ENCODE results near the gene SNX15.

- no peak for TF ChIP-seq ZNF274 (IDR thresholded peaks at IDR 0.05; ENCODE audit: low read depth, low read length)
- TF ChIP-seq YY1 (IDR thresholded peaks at IDR 0.05; ENCODE audit: insufficient read depth, insufficient read length), result no peak
Measured at GRCh38 chr11:65066315-65066714, 39.1 kb downstream of the SNX15 start.
